ENCODE results near the gene KCNK1.

DNA sequence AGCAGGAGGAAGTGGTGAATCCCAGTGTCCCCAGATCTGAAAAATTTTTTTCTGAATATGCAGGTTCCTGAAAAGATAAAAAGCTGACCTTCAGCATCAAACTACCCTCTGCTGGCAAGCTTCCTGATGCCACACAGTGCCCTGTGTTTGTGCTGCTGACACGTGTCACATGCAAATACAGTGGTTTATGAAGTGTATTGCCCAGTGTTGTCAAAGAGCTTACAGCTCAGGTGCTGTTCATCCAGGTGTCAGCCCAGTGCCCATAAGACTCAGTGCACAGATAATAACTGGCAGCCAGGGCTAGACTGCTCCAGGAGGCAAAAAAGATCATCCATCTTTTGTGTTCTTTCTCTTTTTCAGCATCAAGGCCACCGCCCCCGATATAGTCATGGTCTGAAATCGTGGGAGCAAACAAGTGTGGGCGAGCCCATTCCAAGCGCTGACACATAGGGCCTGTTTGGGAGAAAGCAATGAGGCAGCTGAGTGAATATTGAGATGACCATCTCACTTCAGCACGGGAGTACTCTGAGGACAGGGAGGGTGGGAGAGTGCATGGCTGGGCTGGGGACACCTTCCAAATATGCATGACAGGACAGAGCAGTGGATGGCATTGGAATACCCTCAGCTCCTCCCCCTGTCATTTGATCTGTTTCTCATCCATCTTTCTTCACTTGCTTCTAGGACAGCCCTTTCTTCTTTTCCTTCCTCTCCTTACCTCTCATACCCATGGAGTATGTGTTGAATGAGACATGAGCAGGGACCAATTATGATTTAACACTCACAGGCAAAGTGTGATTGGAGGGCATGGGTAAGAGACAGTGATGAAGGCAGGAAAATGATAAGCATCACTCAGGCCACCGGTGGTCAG, 6.4 kb upstream of the KCNK1 start:
- TF ChIP-seq, protein P1, sequence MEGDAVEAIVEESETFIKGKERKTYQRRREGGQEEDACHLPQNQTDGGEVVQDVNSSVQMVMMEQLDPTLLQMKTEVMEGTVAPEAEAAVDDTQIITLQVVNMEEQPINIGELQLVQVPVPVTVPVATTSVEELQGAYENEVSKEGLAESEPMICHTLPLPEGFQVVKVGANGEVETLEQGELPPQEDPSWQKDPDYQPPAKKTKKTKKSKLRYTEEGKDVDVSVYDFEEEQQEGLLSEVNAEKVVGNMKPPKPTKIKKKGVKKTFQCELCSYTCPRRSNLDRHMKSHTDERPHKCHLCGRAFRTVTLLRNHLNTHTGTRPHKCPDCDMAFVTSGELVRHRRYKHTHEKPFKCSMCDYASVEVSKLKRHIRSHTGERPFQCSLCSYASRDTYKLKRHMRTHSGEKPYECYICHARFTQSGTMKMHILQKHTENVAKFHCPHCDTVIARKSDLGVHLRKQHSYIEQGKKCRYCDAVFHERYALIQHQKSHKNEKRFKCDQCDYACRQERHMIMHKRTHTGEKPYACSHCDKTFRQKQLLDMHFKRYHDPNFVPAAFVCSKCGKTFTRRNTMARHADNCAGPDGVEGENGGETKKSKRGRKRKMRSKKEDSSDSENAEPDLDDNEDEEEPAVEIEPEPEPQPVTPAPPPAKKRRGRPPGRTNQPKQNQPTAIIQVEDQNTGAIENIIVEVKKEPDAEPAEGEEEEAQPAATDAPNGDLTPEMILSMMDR (IDR thresholded peaks at IDR 0.05; ENCODE audit: low read depth, low read length), result no peak
- TF ChIP-seq EZH2phosphoT487 (IDR thresholded peaks at IDR 0.05; ENCODE audit: low read depth), result no peak

All from OCI-LY3 (cell line).